Measurements from ENCODE around the gene CNOT10. TPM values are rescaled to one million over a fixed set of nuclear protein-coding genes. Genes with fewer than 3 reads are reported as not detected.

Gene CNOT10
- total RNA-seq, 4 donors from 2014 or later = 15.1 to 50.0 (median 31.8) TPM

DNA sequence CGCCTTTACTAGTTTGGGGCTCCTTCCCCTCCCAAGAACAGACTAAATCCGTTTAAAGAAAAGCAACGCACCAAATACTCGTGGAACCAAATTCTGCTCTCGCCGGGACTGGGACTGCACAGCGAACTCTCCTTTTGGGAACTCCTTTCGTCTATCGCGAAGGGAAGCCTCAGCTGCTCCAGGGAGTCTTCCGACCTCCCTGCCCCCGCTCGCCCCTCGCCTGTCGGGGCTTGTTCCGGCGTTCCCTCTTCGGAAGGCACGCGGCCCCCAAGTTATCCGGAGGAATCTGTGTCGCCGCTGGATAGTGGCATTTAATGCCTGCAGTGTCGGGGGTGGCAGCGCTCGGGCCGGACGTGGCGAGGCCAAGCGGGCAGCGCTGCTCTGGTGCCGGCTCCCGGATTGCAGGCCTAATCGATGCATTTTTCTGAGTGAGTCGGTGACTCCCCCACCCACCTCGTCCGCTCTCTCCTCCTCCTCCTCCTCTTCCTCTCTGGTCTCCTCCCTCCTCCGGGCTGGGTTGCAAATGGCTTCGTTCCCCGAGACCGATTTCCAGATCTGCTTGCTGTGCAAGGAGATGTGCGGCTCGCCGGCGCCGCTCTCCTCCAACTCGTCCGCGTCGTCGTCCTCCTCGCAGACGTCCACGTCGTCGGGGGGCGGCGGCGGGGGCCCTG is 132.7 kb downstream of the CNOT10 start, which contains the start of gene TRIM71:
Gene TRIM71 (plus strand): TSS at position 440 of the 671 bp plus-strand sequence. CDS start 84 bp downstream, at position 524.
- Histone ChIP-seq H3K27me3 (peaks cover 0 to 39% of the 10 kb centered on the region in 2 donors), H3K4me1 (peaks cover 0 to 13% of the 10 kb centered on the region in 2 donors), H3K4me3 (no peak within 1 kb of the TSS), H3K9me3 (no peaks in the 10 kb centered on the region), H3K36me3 (no peaks in the 10 kb centered on the region), H3K27ac (no peak within 1 kb of the TSS)
- TF ChIP-seq, protein P1, sequence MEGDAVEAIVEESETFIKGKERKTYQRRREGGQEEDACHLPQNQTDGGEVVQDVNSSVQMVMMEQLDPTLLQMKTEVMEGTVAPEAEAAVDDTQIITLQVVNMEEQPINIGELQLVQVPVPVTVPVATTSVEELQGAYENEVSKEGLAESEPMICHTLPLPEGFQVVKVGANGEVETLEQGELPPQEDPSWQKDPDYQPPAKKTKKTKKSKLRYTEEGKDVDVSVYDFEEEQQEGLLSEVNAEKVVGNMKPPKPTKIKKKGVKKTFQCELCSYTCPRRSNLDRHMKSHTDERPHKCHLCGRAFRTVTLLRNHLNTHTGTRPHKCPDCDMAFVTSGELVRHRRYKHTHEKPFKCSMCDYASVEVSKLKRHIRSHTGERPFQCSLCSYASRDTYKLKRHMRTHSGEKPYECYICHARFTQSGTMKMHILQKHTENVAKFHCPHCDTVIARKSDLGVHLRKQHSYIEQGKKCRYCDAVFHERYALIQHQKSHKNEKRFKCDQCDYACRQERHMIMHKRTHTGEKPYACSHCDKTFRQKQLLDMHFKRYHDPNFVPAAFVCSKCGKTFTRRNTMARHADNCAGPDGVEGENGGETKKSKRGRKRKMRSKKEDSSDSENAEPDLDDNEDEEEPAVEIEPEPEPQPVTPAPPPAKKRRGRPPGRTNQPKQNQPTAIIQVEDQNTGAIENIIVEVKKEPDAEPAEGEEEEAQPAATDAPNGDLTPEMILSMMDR (IDR thresholded peaks at IDR 0.05) = no peak
- TF ChIP-seq POLR2A (IDR thresholded peaks at IDR 0.05) = no peak
- no peak for DNase-seq
- intact Hi-C loops (cut with DNase I; ENCODE audit: low total_unique reads) = no loop called here

DNA sequence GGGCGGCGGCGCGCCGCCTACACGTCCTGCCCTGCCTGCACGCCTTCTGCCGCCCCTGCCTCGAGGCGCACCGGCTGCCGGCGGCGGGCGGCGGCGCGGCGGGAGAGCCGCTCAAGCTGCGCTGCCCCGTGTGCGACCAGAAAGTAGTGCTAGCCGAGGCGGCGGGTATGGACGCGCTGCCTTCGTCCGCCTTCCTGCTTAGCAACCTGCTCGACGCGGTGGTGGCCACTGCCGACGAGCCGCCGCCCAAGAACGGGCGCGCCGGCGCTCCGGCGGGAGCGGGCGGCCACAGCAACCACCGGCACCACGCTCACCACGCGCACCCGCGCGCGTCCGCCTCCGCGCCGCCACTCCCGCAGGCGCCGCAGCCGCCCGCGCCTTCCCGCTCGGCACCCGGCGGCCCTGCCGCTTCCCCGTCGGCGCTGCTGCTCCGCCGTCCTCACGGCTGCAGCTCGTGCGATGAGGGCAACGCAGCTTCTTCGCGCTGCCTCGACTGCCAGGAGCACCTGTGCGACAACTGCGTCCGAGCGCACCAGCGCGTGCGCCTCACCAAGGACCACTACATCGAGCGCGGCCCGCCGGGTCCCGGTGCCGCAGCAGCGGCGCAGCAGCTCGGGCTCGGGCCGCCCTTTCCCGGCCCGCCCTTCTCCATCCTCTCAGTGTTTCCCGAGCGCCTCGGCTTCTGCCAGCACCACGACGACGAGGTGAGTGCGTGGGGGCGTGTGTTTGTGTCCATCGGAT is 133.4 kb downstream of the CNOT10 start:
- no peaks in the 10 kb centered on the region for H3K9me3 ChIP-seq
- no peaks in the 10 kb centered on the region for H3K36me3 ChIP-seq
- TF ChIP-seq, protein P1 (IDR thresholded peaks at IDR 0.05) = no peak
- TF ChIP-seq POLR2A (IDR thresholded peaks at IDR 0.05) = no peak
- H3K4me1 ChIP-seq = peaks cover 0 to 13% of the 10 kb centered on the region in 2 donors
- no peak overlapping the region for H3K4me3 ChIP-seq
- intact Hi-C loops (cut with DNase I; ENCODE audit: low total_unique reads) = no loop called here
- DNase-seq = no peak
- H3K27me3 ChIP-seq = peaks cover 0 to 42% of the 10 kb centered on the region in 2 donors
- no peak overlapping the region for H3K27ac ChIP-seq

DNA sequence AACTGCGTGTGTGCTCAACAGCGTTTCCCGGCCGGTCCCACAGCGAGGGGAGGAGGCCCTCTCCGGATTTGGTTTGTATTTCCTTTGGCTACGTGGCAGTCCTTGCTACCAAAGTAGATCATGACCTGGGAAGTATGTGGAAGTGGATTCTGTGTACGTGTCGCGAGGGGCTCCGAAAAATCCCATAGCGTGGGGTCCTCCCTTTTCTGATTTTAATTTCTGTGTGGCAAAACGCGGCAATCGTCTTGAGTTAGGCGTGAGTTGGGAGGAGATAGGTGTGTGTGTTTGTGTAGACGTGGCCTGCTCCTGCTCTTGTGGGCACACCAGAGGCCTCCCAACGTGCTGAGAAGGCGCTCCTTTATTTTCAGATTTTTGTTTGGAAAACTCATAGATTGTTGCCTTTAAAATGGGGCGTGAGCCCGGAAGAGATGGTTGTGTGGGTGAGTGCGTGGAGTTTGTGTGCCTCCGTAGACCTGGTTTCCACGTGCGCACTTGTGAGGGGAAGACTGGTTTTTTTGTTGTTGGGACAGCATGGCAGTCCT is 134.1 kb downstream of the CNOT10 start:
- Histone ChIP-seq H3K9me3 (no peaks in the 10 kb centered on the region), H3K4me3 (no peak overlapping the region), H3K4me1 (peaks cover 0 to 13% of the 10 kb centered on the region in 2 donors), H3K27me3 (peaks cover 0 to 42% of the 10 kb centered on the region in 2 donors), H3K36me3 (no peaks in the 10 kb centered on the region), H3K27ac (no peak overlapping the region)
- intact Hi-C loops (cut with DNase I; ENCODE audit: low total_unique reads) = no loop called here
- DNase-seq = no peak
- no peak for TF ChIP-seq POLR2A (IDR thresholded peaks at IDR 0.05)
- TF ChIP-seq, protein P1 (IDR thresholded peaks at IDR 0.05) = no peak

DNA sequence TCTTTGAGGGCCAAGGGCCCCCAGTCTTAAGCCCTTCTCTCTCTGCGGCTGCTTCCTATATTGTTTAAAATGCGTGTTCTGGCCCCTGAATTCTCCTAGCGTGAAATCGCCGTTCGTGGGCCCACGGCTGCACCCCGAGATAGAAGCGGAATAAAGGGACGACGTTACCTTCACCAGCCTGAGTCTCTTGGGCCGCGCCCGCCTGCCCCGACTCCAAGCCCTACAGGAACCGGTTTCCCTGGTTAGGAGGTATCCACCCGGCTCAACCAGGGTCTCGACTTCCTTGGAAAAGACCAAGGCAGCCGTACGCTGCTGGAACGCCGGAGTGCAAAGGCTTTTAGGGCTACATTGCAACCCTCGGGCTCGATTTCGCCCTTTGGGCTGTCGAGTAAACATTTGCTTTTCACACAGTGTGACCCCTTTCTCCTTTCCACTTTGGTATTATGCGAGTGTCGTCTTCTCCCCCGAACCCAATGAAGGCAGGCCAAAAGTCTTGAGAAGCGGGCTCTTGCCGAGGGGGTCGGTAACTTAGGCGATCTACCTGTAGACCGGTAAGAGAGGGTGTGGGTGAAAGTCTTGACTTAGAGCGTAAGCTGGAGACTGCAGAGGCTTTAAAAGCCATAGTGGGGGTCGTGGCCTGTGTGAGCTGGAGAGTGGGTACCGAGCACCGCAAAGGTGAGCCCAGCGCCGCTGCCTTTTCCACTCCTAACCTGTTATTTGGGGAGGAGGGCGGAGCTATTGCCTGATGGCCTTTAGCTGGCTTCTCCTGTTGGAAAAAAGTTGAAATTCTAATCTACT is 134.8 kb downstream of the CNOT10 start:
- Histone ChIP-seq H3K27me3 (peaks cover 0 to 42% of the 10 kb centered on the region in 2 donors), H3K9me3 (no peaks in the 10 kb centered on the region), H3K4me1 (peaks cover 0 to 13% of the 10 kb centered on the region in 2 donors), H3K36me3 (no peaks in the 10 kb centered on the region), H3K27ac (no peak overlapping the region), H3K4me3 (no peak overlapping the region)
- DNase-seq = no peak
- intact Hi-C loops (cut with DNase I; ENCODE audit: low total_unique reads) = no loop called here
- TF ChIP-seq, protein P1 (IDR thresholded peaks at IDR 0.05) = no peak
- no peak for TF ChIP-seq POLR2A (IDR thresholded peaks at IDR 0.05)
